ENCODE data around the gene TCF3.

GRCh38 chr19:1572795-1573194 is 79.6 kb downstream of the TCF3 start:
- TF ChIP-seq CEBPB (IDR thresholded peaks at IDR 0.05) (no peak), TAF1 (IDR thresholded peaks at IDR 0.05; ENCODE audit: low read depth) (no peak), RAD21 (IDR thresholded peaks at IDR 0.05; ENCODE audit: low read depth) (no peak), CREB1 (IDR thresholded peaks at IDR 0.05; ENCODE audit: low read depth) (no peak), EP300 (IDR thresholded peaks at IDR 0.05; ENCODE audit: borderline replicate concordance) (no peak), TCF12 (IDR thresholded peaks at IDR 0.05; ENCODE audit: low read depth) (no peak), NFIC (IDR thresholded peaks at IDR 0.05) (no peak), REST (IDR thresholded peaks at IDR 0.05; ENCODE audit: low read depth) (no peak), YY1 (IDR thresholded peaks at IDR 0.05; ENCODE audit: low read depth) (no peak), TEAD4 (IDR thresholded peaks at IDR 0.05) (no peak), EGR1 (IDR thresholded peaks at IDR 0.05) (no peak)
- TF ChIP-seq, protein P1, sequence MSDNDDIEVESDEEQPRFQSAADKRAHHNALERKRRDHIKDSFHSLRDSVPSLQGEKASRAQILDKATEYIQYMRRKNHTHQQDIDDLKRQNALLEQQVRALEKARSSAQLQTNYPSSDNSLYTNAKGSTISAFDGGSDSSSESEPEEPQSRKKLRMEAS (IDR thresholded peaks at IDR 0.05) = no peak

All from Ishikawa (cell line).